SJSA1 (cell line): ENCODE results near the gene DCDC2C. TPM values are rescaled to one million over a fixed set of nuclear protein-coding genes. Genes with fewer than 3 reads are reported as not detected.

Experiments
- DNase-seq, 2 experiments: peaks; one replicate each; pipeline ENCODE4 v3.0.0-alpha.2; 2015 to 2020; ENCODE audit warnings: low spot score in 2 of 2, low read depth in 1 of 2
- H3K27ac ChIP-seq: fragments of 250-450 bp; sonication (Bioruptor Pico); 2 replicates; pipeline ENCODE4 v1.5.1; 2020; ENCODE audit warnings: mild to moderate bottlenecking, moderate library complexity
- H3K27me3 ChIP-seq: fragments of 250-450 bp; sonication (Bioruptor Pico); replicated peaks from 2 replicates; pipeline ENCODE4 v1.5.1; 2020; ENCODE audit warnings: mild to moderate bottlenecking, moderate library complexity
- H3K36me3 ChIP-seq: fragments of 250-450 bp; sonication (Bioruptor Pico); 2 replicates; pipeline ENCODE4 v1.5.1; 2020; ENCODE audit warnings: mild to moderate bottlenecking
- H3K4me1 ChIP-seq: fragments of 250-450 bp; sonication (Bioruptor Pico); replicated peaks from 2 replicates; pipeline ENCODE4 v1.6.1; 2021; ENCODE audit warnings: mild to moderate bottlenecking
- H3K4me3 ChIP-seq: fragments of 250-450 bp; sonication (Bioruptor Pico); 2 replicates; pipeline ENCODE4 v1.5.1; 2020; ENCODE audit warnings: mild to moderate bottlenecking
- H3K9me3 ChIP-seq: fragments of 250-450 bp; sonication (Bioruptor Pico); replicated peaks from 2 replicates; pipeline ENCODE4 v1.5.1; 2020; ENCODE audit warnings: mild to moderate bottlenecking
- total RNA-seq: library from RNA; depleted of rRNA; stranded (reverse); fragments of >200 nt; shearing (Covaris generic); gene quantifications from 2 replicates; pipeline ENCODE4 v1.2.3, GENCODE V29; 2014

The DCDC2C gene
- total RNA-seq, 1 experiment from 2014 or later, result not detected

DNA sequence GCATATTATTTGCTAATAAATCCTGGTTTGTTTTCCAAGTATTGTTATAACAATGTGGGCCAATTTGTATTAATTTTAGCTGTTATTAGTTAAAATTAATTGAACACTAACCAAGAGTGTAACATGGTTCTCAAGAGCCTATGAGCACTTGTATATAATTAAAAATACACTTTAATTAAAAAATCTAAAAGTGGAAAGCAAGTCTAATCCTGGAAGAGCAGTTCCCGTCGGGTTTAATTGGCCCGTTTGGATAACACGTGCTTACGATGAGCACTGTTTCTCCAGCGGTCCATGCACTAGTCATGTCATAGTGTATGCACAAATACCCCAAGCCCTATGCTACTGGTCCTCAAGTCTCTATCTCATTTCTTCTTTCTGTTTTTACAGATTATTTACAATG is 49.0 kb downstream of the DCDC2C start:
- DNase-seq, result no peak
- no peaks in the 10 kb centered on the region for H3K9me3 ChIP-seq
- no peak overlapping the region for H3K27ac ChIP-seq

DNA sequence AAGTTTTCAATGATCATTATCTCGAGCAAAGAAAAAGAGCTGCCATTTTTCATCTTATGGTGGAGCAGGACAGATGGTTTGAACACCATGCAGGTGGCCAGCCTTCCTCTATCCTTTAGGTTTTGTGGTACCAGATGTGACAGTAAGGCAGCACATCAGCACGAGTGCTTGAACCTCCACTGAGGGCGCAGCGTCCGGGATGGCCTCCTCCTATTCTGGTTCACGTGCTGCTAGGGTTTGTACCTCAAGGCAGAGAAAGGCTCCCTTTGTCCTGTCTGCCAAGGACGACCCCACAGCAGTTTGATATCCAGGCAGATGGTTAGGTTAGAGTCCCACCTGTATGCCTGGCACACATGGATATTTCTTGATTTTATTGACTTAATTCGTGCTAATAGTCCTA is 50.2 kb downstream of the DCDC2C start:
- no peaks in the 10 kb centered on the region for H3K27me3 ChIP-seq
- no peaks in the 10 kb centered on the region for H3K9me3 ChIP-seq
- H3K36me3 ChIP-seq, result no peaks in the 10 kb centered on the region
- no peak for DNase-seq
- peaks cover 1% of the 10 kb centered on the region for H3K4me1 ChIP-seq
- H3K4me3 ChIP-seq, result no peak overlapping the region
- H3K27ac ChIP-seq, result no peak overlapping the region

More for the DNA sequence above, 49.0 kb downstream of the DCDC2C start:
- Histone ChIP-seq H3K4me1 (no peaks in the 10 kb centered on the region), H3K4me3 (no peak overlapping the region), H3K27me3 (no peaks in the 10 kb centered on the region), H3K36me3 (no peaks in the 10 kb centered on the region)

DNA sequence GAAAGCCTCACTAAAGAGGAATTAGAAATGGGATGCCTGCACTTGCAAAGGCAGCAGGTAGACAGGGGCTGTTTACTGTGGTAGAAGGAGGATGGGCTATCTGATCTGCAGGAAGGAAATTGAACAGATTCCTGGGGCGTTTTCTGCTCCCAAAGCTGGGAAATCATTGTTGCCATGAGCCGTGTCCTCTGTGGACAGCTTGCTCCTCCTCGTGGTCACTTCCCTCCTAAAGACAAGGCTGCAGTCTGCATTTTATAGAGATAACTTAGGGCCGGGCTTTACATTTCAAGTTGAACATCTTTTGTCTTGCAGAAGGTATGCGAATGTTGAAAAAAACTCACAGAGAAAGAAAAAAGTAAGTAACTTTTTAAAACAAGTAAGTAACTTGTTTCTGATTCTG is 50.9 kb downstream of the DCDC2C start:
- Histone ChIP-seq H3K4me3 (no peak overlapping the region), H3K27me3 (no peaks in the 10 kb centered on the region), H3K27ac (no peak overlapping the region)

DNA sequence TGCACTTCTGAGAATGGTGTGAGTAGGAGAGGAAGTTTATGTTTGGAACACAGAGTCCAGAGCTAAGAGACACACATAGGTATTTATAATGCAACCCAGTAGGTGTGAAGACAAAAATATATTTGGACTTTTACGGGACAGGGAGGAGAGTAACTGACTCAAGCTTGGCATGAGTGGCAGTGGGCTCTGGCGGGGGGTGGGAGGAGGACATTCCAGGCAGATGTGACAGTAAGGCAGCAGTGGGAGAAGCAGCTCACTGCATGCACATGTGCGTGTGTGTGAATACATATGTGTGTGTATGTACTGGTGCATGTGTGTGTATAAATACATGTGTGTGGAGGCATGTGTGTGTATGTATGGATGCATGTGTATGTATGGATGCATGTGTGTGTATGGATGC is 51.4 kb downstream of the DCDC2C start:
- Histone ChIP-seq H3K27me3 (no peaks in the 10 kb centered on the region), H3K4me1 (peaks cover 11% of the 10 kb centered on the region), H3K4me3 (no peak overlapping the region), H3K27ac (no peak overlapping the region), H3K36me3 (no peaks in the 10 kb centered on the region), H3K9me3 (no peaks in the 10 kb centered on the region)
- no peak for DNase-seq

More for the DNA sequence above, 50.9 kb downstream of the DCDC2C start:
- no peaks in the 10 kb centered on the region for H3K36me3 ChIP-seq
- no peak for DNase-seq
- H3K9me3 ChIP-seq, result no peaks in the 10 kb centered on the region
- H3K4me1 ChIP-seq, result peaks cover 7% of the 10 kb centered on the region

DNA sequence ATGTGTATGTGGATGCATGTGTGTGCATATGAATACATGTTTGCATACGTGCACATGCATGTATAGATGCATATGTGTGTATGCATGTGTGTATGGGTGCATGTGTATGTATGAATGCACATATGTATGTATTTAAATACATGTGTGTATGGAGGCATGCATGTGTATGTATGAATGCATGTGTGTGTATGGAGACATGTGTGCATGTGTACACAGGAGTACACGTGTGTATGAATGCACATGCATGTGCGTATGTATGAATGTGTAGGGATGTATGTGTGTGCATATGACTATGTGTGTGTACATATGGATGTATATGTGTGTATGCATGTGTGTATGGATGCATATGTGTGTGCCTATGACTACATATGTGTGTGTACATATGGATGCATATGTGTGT is 51.9 kb downstream of the DCDC2C start:
- no peak for DNase-seq
- Histone ChIP-seq H3K36me3 (no peaks in the 10 kb centered on the region), H3K4me1 (peaks cover 13% of the 10 kb centered on the region), H3K27me3 (no peaks in the 10 kb centered on the region), H3K9me3 (no peaks in the 10 kb centered on the region), H3K4me3 (no peak overlapping the region), H3K27ac (no peak overlapping the region)

DNA sequence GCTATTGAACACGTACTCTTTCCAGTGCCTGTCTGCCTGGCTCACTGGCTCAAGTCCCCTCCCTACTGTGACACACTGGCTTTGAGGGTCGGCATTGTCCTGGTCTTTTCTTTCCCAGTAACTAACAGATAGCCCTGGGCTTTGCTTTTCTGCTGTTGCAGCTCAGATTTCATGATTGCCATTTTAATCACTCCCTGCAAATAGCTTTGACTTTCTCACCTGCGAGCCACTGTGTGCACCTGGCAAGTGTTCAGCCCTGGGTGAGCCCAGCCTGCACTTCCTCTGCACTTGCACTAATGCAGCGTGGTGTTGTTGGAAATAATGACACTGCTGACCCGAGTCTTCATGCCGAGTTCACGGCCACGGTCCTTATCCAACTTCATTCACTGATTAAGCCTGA is 52.9 kb downstream of the DCDC2C start:
- H3K4me1 ChIP-seq, result peaks cover 13% of the 10 kb centered on the region
- H3K4me3 ChIP-seq, result no peak overlapping the region
- H3K27ac ChIP-seq, result no peak overlapping the region
- no peaks in the 10 kb centered on the region for H3K36me3 ChIP-seq
- H3K27me3 ChIP-seq, result no peaks in the 10 kb centered on the region
- DNase-seq, result no peak
- H3K9me3 ChIP-seq, result no peaks in the 10 kb centered on the region

DNA sequence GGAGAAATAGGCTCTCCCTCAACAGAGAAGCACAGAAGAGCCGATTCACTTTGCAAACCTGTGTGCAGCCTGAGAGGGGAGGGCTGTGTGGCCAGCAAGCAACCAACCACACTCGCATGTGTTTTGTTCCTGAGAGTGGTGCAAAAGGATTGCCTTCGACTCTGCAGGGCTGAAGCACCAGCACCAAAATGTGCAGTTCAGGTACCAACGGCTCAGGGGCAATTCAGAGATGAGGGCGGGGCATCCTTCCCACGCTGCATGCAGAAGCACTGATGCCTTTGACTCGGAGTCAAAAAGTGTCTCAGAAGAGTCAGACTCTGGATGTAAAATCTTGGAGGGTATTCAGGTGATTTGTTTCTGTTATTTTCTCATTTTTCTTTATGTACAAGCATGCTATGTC is 55.5 kb downstream of the DCDC2C start:
- Histone ChIP-seq H3K4me1 (peaks cover 13% of the 10 kb centered on the region), H3K27me3 (no peaks in the 10 kb centered on the region), H3K36me3 (no peaks in the 10 kb centered on the region), H3K4me3 (no peak overlapping the region), H3K27ac (no peak overlapping the region), H3K9me3 (no peaks in the 10 kb centered on the region)
- DNase-seq, result no peak

DNA sequence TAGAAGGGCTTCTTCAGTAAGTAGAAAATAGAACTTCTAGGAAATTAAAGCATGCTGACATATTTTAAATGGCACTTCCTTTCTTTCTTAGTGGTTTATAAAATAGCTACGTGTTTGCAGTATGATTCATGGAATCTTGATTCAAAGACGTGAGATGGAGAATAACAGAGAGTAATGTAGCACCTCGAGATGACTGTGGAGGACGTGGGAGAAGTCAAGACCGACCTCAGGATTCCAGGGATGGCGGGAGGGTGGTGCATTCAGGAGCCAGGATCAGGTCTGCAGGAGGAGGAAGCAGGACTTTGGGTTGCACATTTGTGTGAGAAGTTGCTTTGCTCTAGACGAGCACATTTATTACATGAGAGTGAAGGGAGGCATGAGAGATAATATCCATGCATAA is 56.0 kb downstream of the DCDC2C start:
- no peaks in the 10 kb centered on the region for H3K27me3 ChIP-seq
- no peak overlapping the region for H3K27ac ChIP-seq
- H3K4me1 ChIP-seq, result peaks cover 13% of the 10 kb centered on the region
- no peak overlapping the region for H3K4me3 ChIP-seq
- peak in 1 of 2 experiments; percentile 34 for DNase-seq
- no peaks in the 10 kb centered on the region for H3K36me3 ChIP-seq
- H3K9me3 ChIP-seq, result no peaks in the 10 kb centered on the region

DNA sequence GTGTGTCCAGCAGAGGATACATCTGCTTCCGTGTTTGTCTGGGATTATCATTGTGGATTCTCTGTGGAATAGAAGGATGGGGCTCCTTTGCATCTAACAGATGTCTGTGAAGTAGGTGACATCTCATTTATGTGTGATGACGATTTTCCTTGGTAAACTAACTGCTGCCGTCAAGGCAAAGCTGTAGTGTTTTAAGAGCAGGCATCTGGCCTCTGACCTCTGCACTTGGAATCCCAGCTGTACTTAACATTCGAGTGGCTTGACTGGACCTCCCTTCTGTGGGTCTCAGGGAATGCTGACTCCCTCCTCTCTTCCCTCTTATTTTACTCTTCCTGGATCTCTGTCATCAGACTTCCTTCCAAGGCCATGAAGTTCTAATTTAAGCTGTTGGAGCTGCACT is 56.4 kb downstream of the DCDC2C start:
- H3K4me3 ChIP-seq, result no peak overlapping the region
- peaks cover 13% of the 10 kb centered on the region for H3K4me1 ChIP-seq
- no peaks in the 10 kb centered on the region for H3K27me3 ChIP-seq
- H3K36me3 ChIP-seq, result no peaks in the 10 kb centered on the region
- no peak for DNase-seq
- no peaks in the 10 kb centered on the region for H3K9me3 ChIP-seq
- no peak overlapping the region for H3K27ac ChIP-seq

DNA sequence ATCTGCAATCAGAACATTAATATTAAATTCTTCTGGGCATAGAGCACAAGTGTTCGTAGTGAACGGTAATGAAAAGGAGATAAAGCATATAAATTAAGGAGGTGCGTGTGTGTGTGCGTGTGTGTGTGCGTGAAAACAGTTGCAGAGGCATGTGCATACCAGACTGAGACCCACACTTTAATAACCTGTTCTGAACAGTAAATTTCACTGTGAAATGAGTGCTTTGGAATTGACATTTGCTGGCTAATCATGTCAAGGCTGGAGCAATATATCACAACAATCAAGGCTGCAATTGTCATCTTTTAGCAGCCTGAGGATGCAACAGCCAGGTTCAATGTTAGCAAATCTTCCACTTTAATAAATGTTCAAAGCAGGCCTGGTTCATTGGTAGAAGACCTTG is 57.9 kb downstream of the DCDC2C start:
- H3K4me3 ChIP-seq, result no peak overlapping the region
- H3K9me3 ChIP-seq, result no peaks in the 10 kb centered on the region
- H3K36me3 ChIP-seq, result no peaks in the 10 kb centered on the region
- H3K4me1 ChIP-seq, result peaks cover 13% of the 10 kb centered on the region
- H3K27me3 ChIP-seq, result no peaks in the 10 kb centered on the region
- H3K27ac ChIP-seq, result no peak overlapping the region
- DNase-seq, result no peak

DNA sequence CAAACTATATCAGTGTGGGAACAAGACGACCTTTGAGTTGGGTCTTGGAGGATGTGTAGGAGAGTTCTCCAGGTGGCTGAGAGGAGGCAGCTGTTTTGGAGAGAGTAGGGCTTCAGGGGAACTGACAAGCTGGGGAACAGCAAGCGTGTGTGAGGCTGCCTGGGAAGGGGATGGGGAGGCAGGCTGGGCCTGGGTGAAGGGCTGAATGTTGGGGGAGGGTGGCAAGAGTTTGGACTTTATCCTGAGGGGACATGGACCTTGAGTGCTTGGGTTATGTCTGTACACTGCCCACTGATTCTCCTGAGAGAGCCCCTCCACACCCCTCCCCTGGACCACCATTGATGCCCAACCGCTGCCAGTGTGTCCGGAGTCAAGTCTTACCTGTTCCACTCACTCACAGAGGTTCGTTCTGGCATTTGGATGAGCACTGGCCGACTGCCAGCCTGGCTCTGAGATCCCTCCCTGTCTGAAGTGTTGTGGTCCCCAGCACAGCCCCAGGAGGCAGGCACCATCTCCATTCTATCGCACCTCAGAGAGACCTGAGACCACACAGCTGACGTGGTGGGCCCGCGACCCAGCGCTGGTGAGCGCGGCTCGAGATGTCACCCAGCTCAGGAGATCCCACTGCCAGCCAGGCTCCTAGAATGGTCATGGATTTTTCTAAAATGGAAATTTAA is 59.5 kb downstream of the DCDC2C start:
- Histone ChIP-seq H3K27ac (no peak overlapping the region), H3K36me3 (no peaks in the 10 kb centered on the region), H3K27me3 (no peaks in the 10 kb centered on the region), H3K4me1 (peaks cover 13% of the 10 kb centered on the region), H3K4me3 (no peak overlapping the region), H3K9me3 (no peaks in the 10 kb centered on the region)
- no peak for DNase-seq

DNA sequence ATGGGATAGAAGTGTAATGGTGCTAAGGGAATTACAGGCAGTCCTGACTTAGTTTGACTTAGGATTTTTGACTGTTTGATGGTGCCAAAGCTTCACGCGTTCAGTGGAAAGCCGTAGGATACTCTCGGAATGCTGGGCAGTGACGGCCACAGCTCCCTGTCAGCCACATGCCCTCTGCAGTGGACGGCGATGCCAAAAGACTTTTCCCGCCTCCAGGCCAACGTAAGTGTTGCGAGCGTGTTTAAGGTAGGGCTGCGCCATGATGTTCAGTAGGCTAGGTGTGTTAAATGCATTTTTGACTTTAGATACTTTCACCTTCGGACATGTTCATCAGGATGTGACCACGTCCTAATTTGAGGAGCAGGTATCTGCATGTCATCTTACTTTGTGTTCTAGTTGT is 63.4 kb downstream of the DCDC2C start:
- Histone ChIP-seq H3K27ac (no peak overlapping the region), H3K36me3 (no peaks in the 10 kb centered on the region), H3K9me3 (no peaks in the 10 kb centered on the region), H3K4me1 (peaks cover 9% of the 10 kb centered on the region), H3K4me3 (no peak overlapping the region), H3K27me3 (no peaks in the 10 kb centered on the region)
- no peak for DNase-seq

DNA sequence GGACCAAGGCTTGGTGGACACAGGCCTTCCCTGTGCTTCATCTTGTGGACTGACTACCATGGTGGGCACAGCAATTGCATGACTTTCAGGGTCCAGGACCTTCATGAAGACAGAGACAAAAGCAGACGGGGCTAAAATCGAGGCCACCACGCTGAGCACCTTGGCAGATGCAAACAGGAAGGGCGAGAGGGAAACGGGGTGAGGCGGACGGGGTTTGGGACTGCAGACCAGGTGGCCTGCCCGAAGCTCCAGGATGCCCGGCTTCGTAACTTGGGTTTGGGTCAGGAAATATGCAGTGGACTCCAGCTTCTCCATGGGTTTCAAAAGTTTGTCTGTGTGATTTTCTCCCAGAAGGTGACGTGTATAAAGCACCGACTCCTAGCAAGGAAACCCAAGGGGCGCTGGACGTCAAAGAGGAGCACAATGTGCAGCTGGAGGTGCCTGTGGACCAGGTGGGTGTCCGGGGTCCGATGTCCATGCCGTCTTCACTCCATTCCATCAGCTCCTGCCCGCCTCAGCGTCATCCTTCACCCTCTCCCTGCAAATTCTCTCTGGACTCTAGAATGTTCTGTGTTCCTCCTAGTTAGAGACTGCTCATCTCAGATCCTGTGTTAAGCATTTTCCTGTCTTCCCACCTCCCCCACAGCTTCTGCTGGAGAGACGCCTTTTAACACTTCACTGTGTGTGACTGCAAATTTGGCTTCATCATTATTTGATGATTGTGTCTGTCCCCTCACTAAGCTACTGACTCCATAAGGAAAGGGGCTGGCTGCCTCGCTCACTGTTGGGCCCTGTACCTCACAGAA is 65.8 kb downstream of the DCDC2C start:
- no peak for DNase-seq
- Histone ChIP-seq H3K4me3 (no peak overlapping the region), H3K27ac (no peak overlapping the region), H3K4me1 (peaks cover 9% of the 10 kb centered on the region), H3K9me3 (no peaks in the 10 kb centered on the region), H3K27me3 (no peaks in the 10 kb centered on the region), H3K36me3 (no peaks in the 10 kb centered on the region)

DNA sequence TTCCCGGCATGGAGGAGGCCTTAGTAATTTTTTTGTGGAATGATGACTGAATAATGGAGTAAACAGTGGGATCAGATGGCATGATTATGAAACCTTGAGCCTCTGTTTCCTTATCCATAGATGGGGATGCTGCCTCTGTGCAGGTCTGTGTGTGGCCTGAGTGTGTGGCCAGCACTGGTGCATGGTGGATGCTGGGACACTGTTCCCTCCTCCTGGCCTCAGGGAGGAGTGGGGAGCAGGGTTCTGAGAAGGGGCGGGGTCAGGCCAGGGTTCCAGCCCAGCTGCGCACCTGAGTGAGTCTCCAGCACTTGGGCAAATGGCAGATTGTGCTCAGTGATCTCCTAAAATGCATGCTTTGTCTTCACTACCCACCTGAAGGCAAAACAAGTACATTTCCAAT is 66.4 kb downstream of the DCDC2C start:
- Histone ChIP-seq H3K27me3 (no peaks in the 10 kb centered on the region), H3K4me1 (peaks cover 9% of the 10 kb centered on the region), H3K4me3 (no peak overlapping the region), H3K9me3 (no peaks in the 10 kb centered on the region), H3K27ac (no peak overlapping the region), H3K36me3 (no peaks in the 10 kb centered on the region)
- no peak for DNase-seq
